DND-41 (cell line): ENCODE data around the gene PAQR7.

ENCODE experiments used
- ATAC-seq: fragments of 200-7000 bp; cut with Tn5 transposase; 3 replicates; pipeline ENCODE4 v1.9.1; 2021; ENCODE audit warnings: low read depth; ENCODE audit not compliant: insufficient read depth
- DNase-seq: peaks from one replicate; pipeline ENCODE4 v3.0.0-alpha.2; 2020
- H2AFZ ChIP-seq: 2 replicates; pipeline ENCODE4 v1.6.0; 2012; ENCODE audit warnings: low read depth, low read length
- H3K27ac ChIP-seq: 2 replicates; pipeline ENCODE4 v1.5.1; 2012; ENCODE audit warnings: low read length, inconsistent platforms
- H3K27me3 ChIP-seq: fragments of 200-600 bp; sonication (generic); 2 replicates; pipeline ENCODE4 v1.6.0; 2012; ENCODE audit warnings: low read length, mild to moderate bottlenecking, inconsistent platforms; ENCODE audit not compliant: insufficient read depth, poor library complexity
- H3K36me3 ChIP-seq: 2 replicates; pipeline ENCODE4 v1.5.1; 2012; ENCODE audit warnings: low read length, inconsistent platforms; ENCODE audit not compliant: insufficient read depth
- H3K4me1 ChIP-seq: 2 replicates; pipeline ENCODE4 v1.5.1; 2012; ENCODE audit warnings: mild to moderate bottlenecking, low read length; ENCODE audit not compliant: insufficient read depth
- H3K4me2 ChIP-seq: 2 replicates; pipeline ENCODE4 v1.6.0; 2012; ENCODE audit warnings: mild to moderate bottlenecking, moderate library complexity, low read length, inconsistent platforms; ENCODE audit not compliant: insufficient read depth
- H3K4me3 ChIP-seq, 2 experiments: fragments of 200-600 bp in 1 of 2; shearing (Covaris generic) in 1 of 2; 2 replicates each; pipeline ENCODE4 v1.5.1; 2012 to 2016; ENCODE audit warnings: inconsistent platforms in 2 of 2, low read length in 2 of 2, mild to moderate bottlenecking in 2 of 2, low read depth in 1 of 2, moderate library complexity in 1 of 2
- H3K79me2 ChIP-seq: 2 replicates; pipeline ENCODE4 v1.6.0; 2012; ENCODE audit warnings: low read length, inconsistent platforms; ENCODE audit not compliant: insufficient read depth
- H3K9ac ChIP-seq: 2 replicates; pipeline ENCODE4 v1.6.0; 2012; ENCODE audit warnings: low read depth, mild to moderate bottlenecking, inconsistent platforms, low read length, moderate library complexity
- H3K9me3 ChIP-seq: 2 replicates; pipeline ENCODE4 v1.5.1; 2012; ENCODE audit warnings: low read length, moderate library complexity, mild to moderate bottlenecking, inconsistent platforms; ENCODE audit not compliant: insufficient read depth, severe bottlenecking
- H4K20me1 ChIP-seq: 2 replicates; pipeline ENCODE4 v1.6.0; 2012; ENCODE audit warnings: low read length; ENCODE audit not compliant: insufficient read depth
- CTCF ChIP-seq: IDR thresholded peaks from 2 replicates; pipeline ENCODE4 v1.5.1; 2012; ENCODE audit warnings: borderline replicate concordance, low read length, moderate library complexity, mild to moderate bottlenecking; ENCODE audit not compliant: poor library complexity, severe bottlenecking; ENCODE audit errors: extremely low read depth
- EZH2 ChIP-seq: IDR thresholded peaks from 3 replicates; pipeline ENCODE4 v1.6.1; 2012; ENCODE audit warnings: borderline replicate concordance, low read depth, mild to moderate bottlenecking, moderate library complexity, low read length, inconsistent platforms; ENCODE audit not compliant: severe bottlenecking

Gene PAQR7

GRCh38 chr1:25897754-25898153 is 22.2 kb upstream of the PAQR7 start:
- Histone ChIP-seq H3K79me2 (peaks cover 68% of the 10 kb centered on the region), H3K9ac (no peak overlapping the region), H3K4me1 (peaks cover 29% of the 10 kb centered on the region), H3K27ac (no peak overlapping the region), H3K9me3 (no peaks in the 10 kb centered on the region), H2AFZ (no peak overlapping the region), H3K36me3 (peaks cover 92% of the 10 kb centered on the region), H3K4me2 (no peak overlapping the region), H3K27me3 (no peaks in the 10 kb centered on the region), H3K4me3 (no peak overlapping the region), H4K20me1 (peaks cover 64% of the 10 kb centered on the region)
- peak; percentile 5; the same call in 1 of the 3 replicates for ATAC-seq
- no peak for TF ChIP-seq EZH2
- TF ChIP-seq CTCF, result no peak
- DNase-seq, result no peak

- ATAC-seq (no peak), DNase-seq (peak; percentile 14)
- peaks cover 50% of the 10 kb centered on the region for H4K20me1 ChIP-seq
- peaks cover 86% of the 10 kb centered on the region for H3K36me3 ChIP-seq
- peaks cover 17% of the 10 kb centered on the region; the same call in 1 of the 2 replicates for H3K4me1 ChIP-seq
- no peak overlapping the region for H3K9ac ChIP-seq
- no peaks in the 10 kb centered on the region for H3K9me3 ChIP-seq
- H3K4me2 ChIP-seq, result no peak overlapping the region
- H3K4me3 ChIP-seq, result no peak overlapping the region
- peaks cover 53% of the 10 kb centered on the region for H3K79me2 ChIP-seq
- TF ChIP-seq EZH2, result no peak
- TF ChIP-seq CTCF, result no peak
- no peak overlapping the region for H2AFZ ChIP-seq
- H3K27me3 ChIP-seq, result no peaks in the 10 kb centered on the region
- H3K27ac ChIP-seq, result peak overlapping the region; percentile 48
Measured at GRCh38 chr1:25896266-25896665, 20.8 kb upstream of the PAQR7 start.

DNA sequence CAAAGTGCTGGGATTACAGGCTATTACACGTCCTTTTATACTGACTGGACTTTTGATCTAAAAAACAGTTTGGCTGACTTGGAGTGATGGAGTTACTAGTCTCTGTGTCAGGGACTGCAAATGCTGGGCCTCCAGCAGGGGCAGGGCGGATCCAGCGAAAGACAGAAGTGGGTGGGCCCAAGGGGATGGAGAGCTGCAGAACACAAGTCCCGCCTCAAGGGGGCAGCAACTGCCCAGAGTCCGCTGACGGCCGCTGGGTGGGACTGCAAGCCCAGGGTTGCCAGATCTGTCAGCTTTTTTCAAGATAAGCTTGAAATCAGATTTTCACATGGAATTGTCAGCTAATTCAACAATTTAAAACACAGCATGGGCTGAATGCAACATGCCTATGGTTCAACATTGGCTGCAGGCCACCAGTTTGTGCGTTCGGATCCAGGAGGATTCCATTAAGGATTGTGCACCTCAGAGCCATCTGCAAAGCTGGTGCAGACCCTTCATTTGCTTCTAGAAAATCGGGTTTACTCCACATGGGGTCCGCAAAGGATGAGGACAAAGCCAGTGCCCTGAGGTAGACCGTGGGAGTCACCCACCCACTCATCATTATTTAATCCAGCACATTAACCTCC is 20.0 kb upstream of the PAQR7 start:
- Histone ChIP-seq H3K27ac (peak overlapping the region; percentile 48), H4K20me1 (peaks cover 43% of the 10 kb centered on the region), H3K27me3 (no peaks in the 10 kb centered on the region), H3K4me1 (peaks cover 9% of the 10 kb centered on the region; the same call in 1 of the 2 replicates), H3K9me3 (no peaks in the 10 kb centered on the region), H3K79me2 (peaks cover 45% of the 10 kb centered on the region), H3K4me3 (no peak overlapping the region), H3K9ac (no peak overlapping the region), H3K36me3 (peaks cover 83% of the 10 kb centered on the region), H3K4me2 (no peak overlapping the region), H2AFZ (no peak overlapping the region)
- peak; percentile 87 for ATAC-seq
- TF ChIP-seq CTCF, result peak; percentile 97
- TF ChIP-seq EZH2, result no peak
- DNase-seq, result peak; percentile 91

GRCh38 chr1:25893116-25893515 is 17.6 kb upstream of the PAQR7 start:
- peaks cover 79% of the 10 kb centered on the region for H3K36me3 ChIP-seq
- no peak overlapping the region for H3K9ac ChIP-seq
- H4K20me1 ChIP-seq, result peaks cover 19% of the 10 kb centered on the region
- peaks cover 22% of the 10 kb centered on the region for H3K79me2 ChIP-seq
- H3K4me3 ChIP-seq, result no peak overlapping the region
- no peaks in the 10 kb centered on the region for H3K9me3 ChIP-seq
- no peak overlapping the region for H3K4me2 ChIP-seq
- ATAC-seq (no peak), DNase-seq (no peak)
- no peaks in the 10 kb centered on the region for H3K4me1 ChIP-seq
- H2AFZ ChIP-seq, result no peak overlapping the region
- no peak overlapping the region for H3K27ac ChIP-seq
- no peak for TF ChIP-seq EZH2
- no peak for TF ChIP-seq CTCF
- no peaks in the 10 kb centered on the region for H3K27me3 ChIP-seq
